Epidermal melanocyte (primary cell): ENCODE results near the gene B3GALT6.

Experiments
- DNase-seq: peaks from one replicate; pipeline ENCODE4 v3.0.0; 2011; ENCODE audit warnings: low spot score; ENCODE audit not compliant: insufficient read length

B3GALT6 gene

DNA sequence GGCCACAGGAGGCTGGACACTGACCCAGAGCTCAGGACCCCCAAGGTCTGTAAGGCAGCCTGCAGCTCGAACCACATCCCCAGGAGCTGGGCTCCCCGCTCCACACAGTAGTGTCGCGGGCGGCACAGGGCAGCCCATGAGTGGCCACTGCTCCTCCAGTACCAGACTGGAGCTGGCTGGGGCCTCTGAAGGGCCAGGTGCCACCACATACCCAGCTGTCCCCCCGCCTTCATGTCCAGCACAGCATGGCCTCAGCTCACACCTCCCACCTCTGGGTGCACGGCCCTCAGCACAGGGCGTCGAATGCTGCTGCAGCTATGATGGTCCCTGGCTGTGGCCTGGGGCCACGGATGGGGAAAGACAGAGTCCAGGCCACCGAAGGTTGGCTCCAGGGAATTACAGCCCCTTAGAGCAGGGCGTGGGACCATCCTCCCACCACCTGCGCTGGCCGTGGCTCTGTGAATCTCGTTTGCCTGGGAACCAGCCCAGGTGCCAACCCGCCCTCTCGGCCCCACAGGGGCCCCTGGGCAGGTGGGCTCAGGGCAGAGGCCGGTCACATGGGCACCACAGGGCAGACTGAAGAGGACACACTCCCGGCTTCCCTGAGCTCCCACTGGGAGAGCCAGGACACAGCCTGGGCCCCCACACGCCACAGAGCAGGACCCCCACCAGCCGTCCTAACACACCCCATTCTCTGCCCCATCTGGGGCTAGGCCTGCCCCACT, 16.0 kb upstream of the B3GALT6 start:
- no peak for DNase-seq

DNA sequence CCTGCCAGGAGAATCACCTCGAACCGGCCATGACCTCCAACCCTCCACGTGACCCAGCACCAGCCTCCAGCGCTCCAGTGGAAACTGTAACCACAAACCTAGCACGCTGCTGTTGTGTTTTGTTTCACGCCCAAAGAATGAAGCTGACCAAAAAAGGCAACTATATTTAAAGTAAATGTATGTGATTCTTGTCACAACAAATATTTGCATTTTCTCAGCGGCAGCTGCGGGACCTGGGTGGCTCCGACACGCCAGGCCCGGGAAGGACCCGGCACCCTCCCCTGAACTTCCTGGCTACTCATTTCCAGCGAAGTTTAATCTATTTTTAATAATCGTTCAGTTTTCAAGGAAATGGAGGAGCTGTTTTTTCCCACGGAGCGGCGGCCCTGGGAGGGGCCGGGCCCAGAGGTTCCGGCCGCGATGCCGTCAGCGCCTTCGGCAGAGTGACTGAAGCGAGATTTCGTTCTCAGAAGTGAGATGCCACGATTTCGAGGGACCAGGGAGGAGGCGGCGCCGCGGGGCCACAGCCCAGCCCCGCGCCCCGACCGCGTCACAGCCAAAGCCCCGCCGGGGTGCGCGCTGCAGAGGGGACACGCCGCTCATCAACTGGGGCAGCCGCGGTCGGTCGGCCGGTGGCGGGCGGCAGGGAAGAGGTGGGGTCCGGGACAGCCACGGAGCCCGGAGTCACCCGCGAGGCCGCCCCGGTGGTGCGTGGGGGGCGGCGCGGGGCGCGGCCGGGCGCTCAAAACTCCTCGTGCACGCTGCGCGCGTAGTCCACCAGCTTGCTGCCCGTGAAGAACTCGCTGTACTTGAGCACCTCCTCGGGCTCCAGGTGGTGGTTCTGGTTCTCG, 15.0 kb upstream of the B3GALT6 start:
- no peak for DNase-seq

DNA sequence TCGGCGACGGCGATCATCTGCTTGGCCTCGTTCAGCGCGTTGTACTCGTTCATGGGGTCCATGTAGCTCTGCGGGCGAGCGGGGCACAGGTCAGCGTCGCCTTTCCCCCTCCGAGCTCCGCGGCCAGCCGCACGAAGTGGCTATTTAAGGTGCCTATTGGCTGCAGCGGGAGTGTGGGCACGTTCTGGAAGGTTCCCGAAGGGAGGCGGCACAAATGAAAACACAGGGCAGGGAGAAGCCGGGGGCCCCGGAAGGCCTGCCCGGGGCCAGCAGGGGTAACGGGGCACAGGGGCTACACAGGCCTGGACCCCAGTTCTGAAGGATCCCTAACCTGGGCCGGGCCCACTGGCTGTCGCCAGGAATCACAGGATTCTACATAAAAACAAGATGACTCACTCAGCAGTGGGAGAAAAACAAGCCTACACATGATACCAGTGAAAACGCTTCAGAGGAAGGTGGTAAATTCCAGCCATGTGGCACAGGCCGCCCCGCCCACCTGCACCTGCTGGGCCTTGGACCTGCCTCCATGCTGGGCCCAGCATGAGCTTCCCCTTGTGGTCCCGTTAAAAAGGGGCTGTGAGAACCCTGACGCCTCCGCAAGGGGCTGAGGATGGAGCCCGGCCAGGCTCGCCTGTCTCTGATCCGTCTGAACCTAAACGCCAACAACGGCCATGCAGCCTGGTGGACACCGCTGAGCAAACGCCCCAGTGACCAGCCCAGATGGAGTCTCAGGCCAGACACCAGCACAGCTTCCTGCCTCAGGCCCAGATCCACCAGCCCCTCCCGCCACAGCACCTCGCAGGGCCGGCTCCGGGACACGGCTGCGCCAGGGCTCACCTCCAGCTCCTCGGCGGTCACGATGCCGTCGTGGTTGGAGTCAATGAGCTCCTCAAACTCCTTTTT, 14.2 kb upstream of the B3GALT6 start:
- DNase-seq, result no peak

GRCh38 chr1:1218524-1219200, 13.4 kb upstream of the B3GALT6 start:
- DNase-seq, result no peak

DNA sequence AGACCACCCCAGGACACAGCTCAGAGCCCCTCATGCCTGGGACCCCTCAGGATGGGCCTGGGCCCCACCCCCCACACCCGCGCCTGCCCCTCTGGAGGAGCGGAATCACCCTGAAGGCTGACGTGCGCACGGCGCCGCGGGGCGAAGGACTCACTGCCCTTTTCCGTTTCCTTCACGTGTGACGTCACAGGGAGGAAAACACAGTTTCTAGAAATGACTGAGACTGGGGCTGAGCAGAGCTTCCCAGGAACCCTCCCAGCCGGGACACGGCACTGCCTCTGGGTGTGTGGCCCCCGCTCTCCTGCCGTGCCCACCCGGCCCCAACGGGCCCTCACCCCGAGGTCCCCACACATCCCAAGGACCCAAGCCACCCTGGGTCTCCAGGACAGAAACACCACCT, 12.7 kb upstream of the B3GALT6 start:
- DNase-seq, result no peak

GRCh38 chr1:1220197-1220596, 11.8 kb upstream of the B3GALT6 start:
- no peak for DNase-seq

GRCh38 chr1:1221887-1222574, 10.0 kb upstream of the B3GALT6 start:
- no peak for DNase-seq

GRCh38 chr1:1222575-1223225, 9.3 kb upstream of the B3GALT6 start:
- no peak for DNase-seq

DNA sequence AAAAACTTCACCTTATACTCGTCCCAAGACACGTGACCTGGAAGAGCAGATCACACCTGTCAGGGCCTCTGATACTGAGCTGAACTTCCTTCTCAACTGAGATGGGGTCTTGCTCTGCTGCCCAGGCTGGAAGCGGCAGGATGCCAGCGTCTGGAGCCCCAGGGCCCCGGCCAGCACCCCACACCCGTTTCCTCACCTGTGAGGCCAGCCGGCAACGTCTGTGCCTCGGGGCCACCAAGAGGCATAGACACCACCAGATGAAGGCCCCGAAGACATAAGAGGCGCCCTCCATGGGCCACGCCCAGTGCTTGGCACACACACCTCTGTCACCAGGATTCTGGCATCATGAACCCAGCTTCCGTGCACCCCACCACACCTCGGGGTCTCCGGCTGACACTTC, 8.7 kb upstream of the B3GALT6 start:
- no peak for DNase-seq

DNA sequence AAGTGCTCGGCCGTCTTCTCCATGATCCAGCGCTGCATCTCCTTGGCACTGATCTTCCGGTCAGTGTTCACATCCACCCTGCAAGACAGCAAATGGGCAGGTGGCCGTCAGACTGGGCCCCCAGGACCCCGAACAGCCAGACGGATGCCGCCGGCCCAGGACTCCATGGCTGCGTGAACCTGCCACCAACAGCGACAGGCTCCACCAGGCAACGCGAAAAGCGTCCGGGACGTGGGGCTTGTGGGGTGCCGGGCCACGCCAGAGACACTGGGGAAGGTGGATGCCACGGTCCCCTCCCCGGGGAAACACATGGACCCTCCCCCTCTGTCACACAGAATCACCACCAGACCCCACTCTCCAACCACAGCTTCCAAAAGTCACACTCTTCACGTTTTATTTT, 8.1 kb upstream of the B3GALT6 start:
- DNase-seq, result no peak

GRCh38 chr1:1225238-1225845, 6.7 kb upstream of the B3GALT6 start:
- DNase-seq, result no peak

DNA sequence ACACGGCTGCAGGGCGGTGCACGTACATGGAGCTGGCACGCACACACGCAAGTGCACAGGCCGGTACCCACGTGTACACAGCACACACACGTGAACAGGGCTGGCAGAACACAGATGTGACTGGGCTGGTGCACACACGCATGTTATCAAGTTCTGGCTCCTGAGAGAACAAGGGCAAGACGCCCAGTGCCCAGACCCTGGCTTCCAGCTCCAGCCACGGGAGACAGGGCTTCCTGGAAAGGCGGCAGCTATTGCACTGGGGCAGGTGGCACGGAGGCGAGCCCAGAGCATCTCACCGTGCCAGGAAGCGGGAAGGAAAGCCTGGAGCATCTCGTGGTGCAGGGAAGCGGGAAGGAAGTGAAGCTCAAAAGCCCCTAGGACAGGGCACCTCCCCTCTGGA, 6.1 kb upstream of the B3GALT6 start:
- DNase-seq, result no peak

- no peak for DNase-seq
Measured at GRCh38 chr1:1226566-1227362, 5.3 kb upstream of the B3GALT6 start.

GRCh38 chr1:1227386-1227785, 4.7 kb upstream of the B3GALT6 start:
- DNase-seq, result no peak

- DNase-seq, result no peak
Measured at GRCh38 chr1:1228187-1228586, 3.9 kb upstream of the B3GALT6 start.

- no peak for DNase-seq
Measured at GRCh38 chr1:1228596-1229321, 3.3 kb upstream of the B3GALT6 start.

DNA sequence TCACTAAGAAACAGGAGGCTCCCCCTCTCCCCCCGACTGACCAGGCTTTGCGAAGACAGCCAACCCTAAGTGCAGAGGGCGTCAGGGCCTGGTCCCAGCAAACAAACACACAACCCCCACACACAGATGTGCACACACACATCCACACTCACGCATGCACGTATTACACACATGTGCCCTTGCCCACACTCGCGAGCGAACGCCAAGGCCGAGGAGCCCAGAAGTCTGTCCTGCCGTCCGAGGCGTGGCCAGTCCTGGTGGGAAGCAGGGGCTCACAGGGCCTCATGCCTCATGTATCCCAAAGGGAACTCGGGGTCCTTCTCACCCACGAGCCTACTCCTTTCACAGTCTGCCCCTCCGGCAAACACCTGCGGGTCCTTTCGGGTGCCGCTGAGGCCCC, 2.3 kb upstream of the B3GALT6 start:
- no peak for DNase-seq
